HL-60 (cell line): ENCODE measurements around the gene SEZ6L2.

Source experiments
- DNase-seq, 2 experiments: peaks; one replicate each; pipeline ENCODE4 v3.0.0-alpha.2; 2010 to 2020; ENCODE audit warnings: low read depth in 1 of 2, low spot score in 1 of 2
- H3K27ac ChIP-seq: fragments of 250-450 bp; sonication (Bioruptor Pico); replicated peaks from 2 replicates; pipeline ENCODE4 v1.5.1; 2020; ENCODE audit warnings: mild to moderate bottlenecking, moderate library complexity
- H3K27me3 ChIP-seq: fragments of 250-450 bp; sonication (Bioruptor Pico); 2 replicates; pipeline ENCODE4 v1.5.1; 2021; ENCODE audit warnings: mild to moderate bottlenecking, moderate library complexity; ENCODE audit not compliant: insufficient read depth, poor library complexity, severe bottlenecking
- H3K4me3 ChIP-seq: replicated peaks from 2 replicates; pipeline ENCODE4 v1.5.1; 2011; ENCODE audit warnings: mild to moderate bottlenecking, control low read depth, low read length; ENCODE audit not compliant: insufficient read depth
- GABPA ChIP-seq: IDR thresholded peaks from 2 replicates; pipeline ENCODE4 v1.6.1; 2012; ENCODE audit warnings: low read depth
- POLR2AphosphoS5 ChIP-seq: IDR thresholded peaks from 2 replicates; pipeline ENCODE4 v1.6.1; 2012; ENCODE audit warnings: low read depth
- SPI1 ChIP-seq: IDR thresholded peaks from 2 replicates; pipeline ENCODE4 v1.6.1; 2012; ENCODE audit warnings: low read depth, mild to moderate bottlenecking, borderline replicate concordance
- TF ChIP-seq, protein P1 (sequence below): IDR thresholded peaks from one replicate; pipeline ENCODE4 v1.5.1; 2011; ENCODE audit warnings: low read length, control low read depth, inconsistent platforms; ENCODE audit not compliant: insufficient read depth
- TF ChIP-seq, protein P2 (sequence below): IDR thresholded peaks from 2 replicates; pipeline ENCODE4 v1.6.1; 2012; ENCODE audit warnings: low read depth; ENCODE audit not compliant: insufficient replicate concordance

The SEZ6L2 gene

DNA sequence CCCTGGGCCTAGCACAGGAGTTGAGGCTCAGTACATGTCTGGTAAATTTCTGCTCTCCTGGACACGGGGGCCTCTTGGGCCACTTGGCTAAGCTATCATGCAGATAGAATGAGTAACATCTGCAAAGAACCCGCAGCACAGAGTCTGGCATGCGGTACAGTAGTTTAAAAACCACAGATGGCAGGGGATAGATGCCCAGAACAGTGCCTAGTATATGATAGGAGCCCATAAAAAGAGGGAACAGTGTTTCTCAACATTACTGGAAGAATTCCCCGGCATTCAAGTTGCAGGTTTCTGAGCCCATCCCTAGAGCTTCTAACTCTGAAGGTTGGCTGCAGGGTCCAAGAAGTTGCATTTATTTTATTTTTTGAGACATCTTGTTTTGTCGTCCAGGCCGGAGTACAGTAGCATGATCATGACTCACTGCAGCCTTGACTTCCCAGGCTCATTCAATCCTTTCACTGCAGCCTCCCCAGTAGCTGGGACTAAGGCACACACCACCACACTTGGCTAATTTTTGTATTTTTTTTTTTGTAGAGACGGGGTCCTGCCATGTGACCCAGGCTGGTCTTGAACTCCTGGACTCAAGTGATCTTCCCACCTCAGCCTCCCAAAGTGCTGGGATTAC lies 42.1 kb downstream of the SEZ6L2 start:
- Histone ChIP-seq H3K27ac (no peak overlapping the region), H3K27me3 (no peaks in the 10 kb centered on the region), H3K4me3 (no peak overlapping the region)
- DNase-seq: no peak
- TF ChIP-seq, protein P1, sequence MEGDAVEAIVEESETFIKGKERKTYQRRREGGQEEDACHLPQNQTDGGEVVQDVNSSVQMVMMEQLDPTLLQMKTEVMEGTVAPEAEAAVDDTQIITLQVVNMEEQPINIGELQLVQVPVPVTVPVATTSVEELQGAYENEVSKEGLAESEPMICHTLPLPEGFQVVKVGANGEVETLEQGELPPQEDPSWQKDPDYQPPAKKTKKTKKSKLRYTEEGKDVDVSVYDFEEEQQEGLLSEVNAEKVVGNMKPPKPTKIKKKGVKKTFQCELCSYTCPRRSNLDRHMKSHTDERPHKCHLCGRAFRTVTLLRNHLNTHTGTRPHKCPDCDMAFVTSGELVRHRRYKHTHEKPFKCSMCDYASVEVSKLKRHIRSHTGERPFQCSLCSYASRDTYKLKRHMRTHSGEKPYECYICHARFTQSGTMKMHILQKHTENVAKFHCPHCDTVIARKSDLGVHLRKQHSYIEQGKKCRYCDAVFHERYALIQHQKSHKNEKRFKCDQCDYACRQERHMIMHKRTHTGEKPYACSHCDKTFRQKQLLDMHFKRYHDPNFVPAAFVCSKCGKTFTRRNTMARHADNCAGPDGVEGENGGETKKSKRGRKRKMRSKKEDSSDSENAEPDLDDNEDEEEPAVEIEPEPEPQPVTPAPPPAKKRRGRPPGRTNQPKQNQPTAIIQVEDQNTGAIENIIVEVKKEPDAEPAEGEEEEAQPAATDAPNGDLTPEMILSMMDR: no peak
- TF ChIP-seq, protein P2, sequence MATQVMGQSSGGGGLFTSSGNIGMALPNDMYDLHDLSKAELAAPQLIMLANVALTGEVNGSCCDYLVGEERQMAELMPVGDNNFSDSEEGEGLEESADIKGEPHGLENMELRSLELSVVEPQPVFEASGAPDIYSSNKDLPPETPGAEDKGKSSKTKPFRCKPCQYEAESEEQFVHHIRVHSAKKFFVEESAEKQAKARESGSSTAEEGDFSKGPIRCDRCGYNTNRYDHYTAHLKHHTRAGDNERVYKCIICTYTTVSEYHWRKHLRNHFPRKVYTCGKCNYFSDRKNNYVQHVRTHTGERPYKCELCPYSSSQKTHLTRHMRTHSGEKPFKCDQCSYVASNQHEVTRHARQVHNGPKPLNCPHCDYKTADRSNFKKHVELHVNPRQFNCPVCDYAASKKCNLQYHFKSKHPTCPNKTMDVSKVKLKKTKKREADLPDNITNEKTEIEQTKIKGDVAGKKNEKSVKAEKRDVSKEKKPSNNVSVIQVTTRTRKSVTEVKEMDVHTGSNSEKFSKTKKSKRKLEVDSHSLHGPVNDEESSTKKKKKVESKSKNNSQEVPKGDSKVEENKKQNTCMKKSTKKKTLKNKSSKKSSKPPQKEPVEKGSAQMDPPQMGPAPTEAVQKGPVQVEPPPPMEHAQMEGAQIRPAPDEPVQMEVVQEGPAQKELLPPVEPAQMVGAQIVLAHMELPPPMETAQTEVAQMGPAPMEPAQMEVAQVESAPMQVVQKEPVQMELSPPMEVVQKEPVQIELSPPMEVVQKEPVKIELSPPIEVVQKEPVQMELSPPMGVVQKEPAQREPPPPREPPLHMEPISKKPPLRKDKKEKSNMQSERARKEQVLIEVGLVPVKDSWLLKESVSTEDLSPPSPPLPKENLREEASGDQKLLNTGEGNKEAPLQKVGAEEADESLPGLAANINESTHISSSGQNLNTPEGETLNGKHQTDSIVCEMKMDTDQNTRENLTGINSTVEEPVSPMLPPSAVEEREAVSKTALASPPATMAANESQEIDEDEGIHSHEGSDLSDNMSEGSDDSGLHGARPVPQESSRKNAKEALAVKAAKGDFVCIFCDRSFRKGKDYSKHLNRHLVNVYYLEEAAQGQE: no peak
- no peak for TF ChIP-seq POLR2AphosphoS5
- no peak for TF ChIP-seq GABPA
- no peak for TF ChIP-seq SPI1

DNA sequence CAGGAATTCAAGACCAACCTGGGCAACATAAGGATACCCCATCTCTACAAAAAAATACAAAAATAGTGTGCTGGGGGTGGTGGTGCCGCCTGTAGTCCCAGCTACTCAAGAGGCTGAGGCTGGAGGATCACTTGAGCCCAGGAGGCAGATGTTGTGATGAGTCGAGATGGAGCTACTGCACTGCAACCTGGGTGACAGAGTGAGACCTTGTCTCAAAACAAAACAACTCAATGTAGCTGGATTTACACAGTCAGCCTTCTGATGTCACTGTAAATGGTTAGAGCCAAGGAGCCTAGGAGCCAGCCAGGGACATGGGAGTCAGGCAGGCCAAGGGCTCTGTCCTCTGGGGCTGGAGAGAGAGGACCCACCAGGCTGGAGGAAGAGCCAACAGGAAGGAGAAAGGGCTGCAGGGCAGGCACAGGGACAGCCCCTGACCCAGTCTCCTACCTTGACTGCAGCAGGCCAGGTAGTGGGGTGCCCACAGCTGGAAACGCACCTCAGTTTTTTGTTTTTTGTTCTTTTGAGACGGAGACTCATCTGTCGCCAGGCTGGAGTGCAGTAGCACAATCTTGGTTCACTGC lies 44.7 kb downstream of the SEZ6L2 start:
- no peak for DNase-seq
- H3K27ac ChIP-seq: no peak overlapping the region
- H3K27me3 ChIP-seq: no peaks in the 10 kb centered on the region
- TF ChIP-seq, protein P2: no peak
- TF ChIP-seq GABPA (no peak), POLR2AphosphoS5 (no peak), SPI1 (no peak)
- TF ChIP-seq, protein P1: no peak
- H3K4me3 ChIP-seq: no peak overlapping the region

DNA sequence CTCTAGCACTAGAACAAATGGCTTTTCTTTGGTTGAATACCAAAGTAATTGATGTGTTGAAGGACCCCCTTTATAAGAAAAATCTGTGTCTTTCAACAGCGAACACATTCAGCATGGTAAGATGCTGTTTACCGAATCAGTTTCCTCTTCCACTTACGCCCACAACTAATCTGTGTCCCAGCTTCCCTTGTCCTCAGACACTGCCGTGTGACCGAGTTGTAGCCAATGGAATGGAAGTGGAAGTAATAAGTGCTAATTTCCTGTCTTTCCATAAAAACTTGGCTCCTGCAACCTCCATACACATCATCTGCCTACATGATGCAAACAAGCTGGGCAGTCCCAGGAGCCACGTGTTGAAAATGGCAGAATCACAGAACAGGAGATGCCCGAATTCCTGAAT lies 46.7 kb downstream of the SEZ6L2 start:
- H3K4me3 ChIP-seq: no peak overlapping the region
- TF ChIP-seq SPI1 (no peak), GABPA (no peak), POLR2AphosphoS5 (no peak)
- TF ChIP-seq, protein P1: no peak
- TF ChIP-seq, protein P2: no peak
- no peak overlapping the region for H3K27ac ChIP-seq
- H3K27me3 ChIP-seq: no peaks in the 10 kb centered on the region
- no peak for DNase-seq
